Transverse colon (tissue), 3 donors: ENCODE results near the gene C1orf167.

ENCODE experiments used
- CTCF ChIP-seq, 5 experiments: fragments of 200-600 bp in 3 of 5; fragments of 450-650 bp in 2 of 5; sonication (generic) in 3 of 5; IDR thresholded peaks; 1 replicate in 2 of 5; 2 replicates in 3 of 5; pipeline ENCODE4 v1.5.1; 2016 to 2017; ENCODE audit warnings: antibody characterized with exemption in 5 of 5, inconsistent platforms in 3 of 5, mild to moderate bottlenecking in 2 of 5, moderate library complexity in 1 of 5
- POLR2A ChIP-seq: fragments of 450-650 bp; IDR thresholded peaks from one replicate; pipeline ENCODE4 v1.6.1; 2016; ENCODE audit warnings: antibody characterized with exemption, mild to moderate bottlenecking, moderate library complexity

- TF ChIP-seq CTCF (IDR thresholded peaks at IDR 0.05): no peak
- TF ChIP-seq POLR2A: no peak
Observed at GRCh38 chr1:11828511-11828910, 66.5 kb downstream of the C1orf167 start.
